DMS79 (cell line): ENCODE data around the gene SLC45A2.
"Not testable (repeated sequence)": the region's sequence is repeated elsewhere in the genome, so short reads cannot be mapped to it uniquely, and the experiment has no call there.

Source experiments
- DNase-seq: peaks from one replicate; lab custom pipeline; 2025; lab: John Stamatoyannopoulos, UW

The SLC45A2 gene

DNA sequence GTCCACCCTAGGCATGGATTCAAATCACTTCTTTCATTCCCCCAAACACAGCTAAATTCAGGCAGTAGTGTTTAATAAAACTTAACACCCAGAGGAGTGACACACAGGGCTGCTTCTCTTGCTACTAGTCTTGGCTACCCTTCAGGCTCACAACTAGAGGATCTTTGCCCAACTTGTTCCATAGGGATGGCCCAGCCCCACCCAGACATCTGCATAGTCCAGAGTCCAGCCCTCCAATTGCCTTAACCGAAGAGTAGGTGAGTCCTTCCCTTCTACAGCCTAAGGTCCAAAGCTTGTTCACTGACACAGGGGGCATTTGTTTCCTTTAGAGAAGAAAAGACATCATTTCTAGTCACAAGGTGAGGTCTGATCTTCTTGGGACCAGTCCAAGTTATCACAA, 63.5 kb downstream of the SLC45A2 start:
- DNase-seq, result no peak

DNA sequence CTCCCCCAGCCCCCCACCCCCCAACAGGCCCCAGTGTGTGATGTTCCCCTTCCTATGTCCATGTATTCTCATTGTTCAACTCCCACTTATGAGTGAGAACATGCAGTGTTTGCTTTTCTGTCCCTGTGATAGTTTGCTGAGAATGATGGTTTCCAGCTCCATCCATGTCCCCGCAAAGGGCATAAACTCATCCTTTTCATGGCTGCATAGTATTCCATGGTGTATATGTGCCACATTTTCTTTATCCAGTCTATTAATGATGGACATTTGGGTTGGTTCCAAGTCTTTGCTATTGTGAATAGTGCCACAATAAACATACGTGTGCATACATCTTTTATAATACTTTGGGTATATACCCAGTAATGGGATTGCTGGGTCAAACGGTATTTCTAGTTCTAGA, 69.6 kb downstream of the SLC45A2 start:
- not testable (repeated sequence) for DNase-seq

DNA sequence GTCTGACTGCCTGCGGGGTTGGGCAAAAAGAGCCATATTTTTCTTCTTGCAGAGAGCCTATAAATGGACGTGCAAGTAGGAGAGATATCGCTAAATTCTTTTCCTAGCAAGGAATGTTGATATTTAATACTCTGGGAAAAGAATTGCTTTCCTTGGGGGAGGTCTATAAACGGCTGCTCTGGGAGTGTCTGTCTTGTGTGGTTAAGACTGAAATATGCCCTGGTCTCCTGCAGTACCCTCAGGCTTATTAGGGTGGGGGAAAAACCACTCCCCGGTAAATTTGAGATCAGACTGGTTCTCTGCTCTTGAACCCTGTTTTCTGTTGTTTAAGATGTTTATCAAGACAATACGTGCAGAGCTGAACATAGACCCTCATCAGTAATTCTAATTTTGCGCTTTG, 78.2 kb downstream of the SLC45A2 start:
- DNase-seq, result not testable (repeated sequence)

GRCh38 chr5:33905381-33905780, 79.1 kb downstream of the SLC45A2 start:
- DNase-seq, result no peak

GRCh38 chr5:33903118-33903517, 81.4 kb downstream of the SLC45A2 start:
- no peak for DNase-seq

DNA sequence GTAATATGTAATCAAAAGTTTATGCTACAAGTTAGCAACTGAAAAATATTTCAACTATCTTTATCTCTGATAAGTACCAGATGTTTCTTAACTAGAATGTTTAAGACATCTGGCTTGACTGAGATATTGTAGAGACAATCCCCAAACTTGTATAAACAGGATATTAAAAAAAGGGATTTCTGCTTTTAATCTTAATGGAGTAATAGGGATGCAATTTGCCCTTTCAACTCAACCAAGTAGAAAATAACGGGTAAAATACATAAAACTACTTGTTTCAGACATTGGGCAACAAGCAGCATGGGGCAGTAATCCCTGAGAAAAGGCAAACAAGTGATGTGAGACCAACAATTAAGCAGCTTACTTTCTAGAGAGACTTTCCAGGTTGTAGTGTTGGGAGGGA, 83.3 kb downstream of the SLC45A2 start:
- DNase-seq, result no peak
